MM.1S (cell line): Measurements from ENCODE around the gene GREB1.

Experiments used
- DNase-seq: peaks from one replicate; pipeline ENCODE4 v3.0.0-alpha.2; 2015
- H2AFZ ChIP-seq: fragments of 300-600 bp; sonication (generic); 2 replicates; pipeline ENCODE4 v1.6.0; 2016; ENCODE audit warnings: antibody characterized with exemption, low read length
- H3F3A ChIP-seq: fragments of 300-600 bp; sonication (generic); 2 replicates; pipeline ENCODE4 v1.6.1; 2016; ENCODE audit warnings: mild to moderate bottlenecking, antibody characterized with exemption, low read length, moderate library complexity, mixed read lengths; ENCODE audit not compliant: insufficient read depth
- H3K27ac ChIP-seq: fragments of 300-600 bp; sonication (generic); 2 replicates; pipeline ENCODE4 v1.5.1; 2016; ENCODE audit warnings: mild to moderate bottlenecking, low read length
- H3K27me3 ChIP-seq: fragments of 300-600 bp; sonication (generic); replicated peaks from 2 replicates; pipeline ENCODE4 v1.6.0; 2016; ENCODE audit warnings: low read length; ENCODE audit not compliant: insufficient read depth
- H3K36me3 ChIP-seq: fragments of 300-600 bp; sonication (generic); replicated peaks from 2 replicates; pipeline ENCODE4 v1.6.1; 2016; ENCODE audit warnings: mild to moderate bottlenecking, low read length, mixed read lengths; ENCODE audit not compliant: insufficient read depth
- H3K4me1 ChIP-seq: fragments of 300-600 bp; sonication (generic); 2 replicates; pipeline ENCODE4 v1.6.1; 2016; ENCODE audit warnings: low read length, mixed read lengths
- H3K4me2 ChIP-seq: fragments of 300-600 bp; sonication (generic); 2 replicates; pipeline ENCODE4 v1.6.0; 2016; ENCODE audit warnings: low read depth, low read length
- H3K4me3 ChIP-seq: fragments of 300-600 bp; sonication (generic); 2 replicates; pipeline ENCODE4 v1.5.1; 2016; ENCODE audit warnings: low read length, mixed read lengths
- H3K79me2 ChIP-seq: fragments of 300-600 bp; sonication (generic); 2 replicates; pipeline ENCODE4 v1.6.1; 2016; ENCODE audit warnings: mixed run types, low read length, mixed read lengths
- H3K9ac ChIP-seq: fragments of 300-600 bp; sonication (generic); 2 replicates; pipeline ENCODE4 v1.6.1; 2016; ENCODE audit warnings: low read length, mixed read lengths
- H3K9me2 ChIP-seq: fragments of 300-600 bp; sonication (generic); replicated peaks from 2 replicates; pipeline ENCODE4 v1.6.1; 2016; ENCODE audit warnings: mild to moderate bottlenecking, low read length, mixed read lengths; ENCODE audit not compliant: insufficient read depth
- H3K9me3 ChIP-seq: fragments of 300-600 bp; sonication (generic); replicated peaks from 2 replicates; pipeline ENCODE4 v1.6.1; 2016; ENCODE audit warnings: mild to moderate bottlenecking, low read length, mixed read lengths; ENCODE audit not compliant: insufficient read depth
- H4K20me1 ChIP-seq: fragments of 300-600 bp; sonication (generic); 2 replicates; pipeline ENCODE4 v1.6.1; 2016; ENCODE audit warnings: mild to moderate bottlenecking, low read length, moderate library complexity, mixed read lengths; ENCODE audit not compliant: insufficient read depth
- EZH2 ChIP-seq: fragments of 300-600 bp; sonication (generic); optimal IDR thresholded peaks from 2 replicates; pipeline ENCODE3; 2017; ENCODE audit warnings: low read depth, mild to moderate bottlenecking, antibody characterized with exemption, low read length, mixed read lengths
- EZH2phosphoT487 ChIP-seq: fragments of 300-600 bp; sonication (generic); IDR thresholded peaks from 2 replicates; pipeline ENCODE4 v1.6.1; 2018; ENCODE audit warnings: antibody characterized with exemption, low read length
- TF ChIP-seq, protein P1 (sequence below): fragments of 300-600 bp; sonication (generic); IDR thresholded peaks from 2 replicates; pipeline ENCODE4 v1.5.1; 2016; ENCODE audit warnings: antibody characterized with exemption, low read length, mixed read lengths

Gene GREB1

GRCh38 chr2:11615209-11615608 lies 81.4 kb downstream of the GREB1 start:
- Histone ChIP-seq H3K9me2 (no peaks in the 10 kb centered on the region), H4K20me1 (no peaks in the 10 kb centered on the region), H3K27ac (no peak overlapping the region), H3K4me2 (no peak overlapping the region), H2AFZ (no peak overlapping the region), H3K9ac (no peak overlapping the region), H3K27me3 (no peaks in the 10 kb centered on the region; the same call in 1 of the 2 replicates), H3K79me2 (no peaks in the 10 kb centered on the region), H3K4me1 (no peaks in the 10 kb centered on the region), H3F3A (no peaks in the 10 kb centered on the region), H3K9me3 (no peaks in the 10 kb centered on the region), H3K4me3 (no peak overlapping the region), H3K36me3 (no peaks in the 10 kb centered on the region)
- TF ChIP-seq, protein P1, sequence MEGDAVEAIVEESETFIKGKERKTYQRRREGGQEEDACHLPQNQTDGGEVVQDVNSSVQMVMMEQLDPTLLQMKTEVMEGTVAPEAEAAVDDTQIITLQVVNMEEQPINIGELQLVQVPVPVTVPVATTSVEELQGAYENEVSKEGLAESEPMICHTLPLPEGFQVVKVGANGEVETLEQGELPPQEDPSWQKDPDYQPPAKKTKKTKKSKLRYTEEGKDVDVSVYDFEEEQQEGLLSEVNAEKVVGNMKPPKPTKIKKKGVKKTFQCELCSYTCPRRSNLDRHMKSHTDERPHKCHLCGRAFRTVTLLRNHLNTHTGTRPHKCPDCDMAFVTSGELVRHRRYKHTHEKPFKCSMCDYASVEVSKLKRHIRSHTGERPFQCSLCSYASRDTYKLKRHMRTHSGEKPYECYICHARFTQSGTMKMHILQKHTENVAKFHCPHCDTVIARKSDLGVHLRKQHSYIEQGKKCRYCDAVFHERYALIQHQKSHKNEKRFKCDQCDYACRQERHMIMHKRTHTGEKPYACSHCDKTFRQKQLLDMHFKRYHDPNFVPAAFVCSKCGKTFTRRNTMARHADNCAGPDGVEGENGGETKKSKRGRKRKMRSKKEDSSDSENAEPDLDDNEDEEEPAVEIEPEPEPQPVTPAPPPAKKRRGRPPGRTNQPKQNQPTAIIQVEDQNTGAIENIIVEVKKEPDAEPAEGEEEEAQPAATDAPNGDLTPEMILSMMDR: no peak
- TF ChIP-seq EZH2phosphoT487: no peak
- no peak for TF ChIP-seq EZH2
- DNase-seq: no peak

- no peaks in the 10 kb centered on the region for H3K4me1 ChIP-seq
- H3K36me3 ChIP-seq: no peaks in the 10 kb centered on the region
- no peak overlapping the region for H3K27ac ChIP-seq
- no peak overlapping the region for H3K4me2 ChIP-seq
- no peaks in the 10 kb centered on the region for H3K9me2 ChIP-seq
- H3K4me3 ChIP-seq: no peak overlapping the region
- TF ChIP-seq EZH2phosphoT487 (no peak), EZH2 (no peak)
- TF ChIP-seq, protein P1: no peak
- no peak overlapping the region for H3K9ac ChIP-seq
- no peaks in the 10 kb centered on the region for H3K79me2 ChIP-seq
- no peak for DNase-seq
- no peak overlapping the region for H2AFZ ChIP-seq
- no peaks in the 10 kb centered on the region for H3F3A ChIP-seq
- no peaks in the 10 kb centered on the region for H3K9me3 ChIP-seq
- no peaks in the 10 kb centered on the region for H4K20me1 ChIP-seq
- H3K27me3 ChIP-seq: no peaks in the 10 kb centered on the region; the same call in 1 of the 2 replicates
Measured at GRCh38 chr2:11616097-11616687, 82.3 kb downstream of the GREB1 start.

DNA sequence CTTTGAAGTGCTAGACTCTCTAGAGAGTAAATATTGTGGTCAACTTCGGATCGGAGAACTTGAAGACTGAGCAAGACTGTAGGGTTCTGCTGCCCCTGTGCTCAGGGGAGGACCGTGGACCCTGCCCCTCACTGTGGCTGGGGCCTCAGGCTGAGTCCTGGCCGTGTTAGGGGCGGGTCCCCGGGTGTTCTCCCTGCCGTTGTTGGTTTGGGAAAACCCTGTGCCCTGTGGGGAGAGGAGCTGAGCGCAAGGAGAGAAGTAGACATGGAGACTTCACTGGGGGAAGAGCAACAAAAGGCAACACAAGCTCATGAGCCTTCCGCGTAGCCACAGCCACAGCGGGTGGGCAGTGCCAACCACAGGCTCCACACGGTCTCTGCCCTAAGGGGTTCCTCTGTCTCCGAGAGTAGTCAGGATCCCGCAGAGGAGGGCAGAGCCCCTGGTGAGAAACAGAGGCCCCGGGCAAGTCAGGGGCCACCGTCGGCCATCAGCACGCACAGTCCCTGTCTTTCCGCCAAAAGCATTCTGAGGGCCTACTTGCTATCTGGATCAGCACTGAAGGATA lies 83.1 kb downstream of the GREB1 start:
- no peaks in the 10 kb centered on the region for H3K36me3 ChIP-seq
- TF ChIP-seq EZH2 (no peak), EZH2phosphoT487 (no peak)
- TF ChIP-seq, protein P1: no peak
- no peak overlapping the region for H3K9ac ChIP-seq
- H3K79me2 ChIP-seq: no peaks in the 10 kb centered on the region
- H3K27me3 ChIP-seq: no peaks in the 10 kb centered on the region; the same call in 1 of the 2 replicates
- no peaks in the 10 kb centered on the region for H3K4me1 ChIP-seq
- no peaks in the 10 kb centered on the region for H3F3A ChIP-seq
- no peak overlapping the region for H2AFZ ChIP-seq
- DNase-seq: no peak
- no peak overlapping the region for H3K4me3 ChIP-seq
- no peaks in the 10 kb centered on the region for H3K9me3 ChIP-seq
- no peak overlapping the region for H3K27ac ChIP-seq
- no peaks in the 10 kb centered on the region for H3K9me2 ChIP-seq
- H4K20me1 ChIP-seq: no peaks in the 10 kb centered on the region
- H3K4me2 ChIP-seq: no peak overlapping the region
